CD4-positive, alpha-beta T cell treated with Interleukin-1 beta for 1 hour (primary cell): Measurements from ENCODE around the gene FANCE.
"Not testable (repeated sequence)": the region's sequence is repeated elsewhere in the genome, so short reads cannot be mapped to it uniquely, and the experiment has no call there.

Experiments used
- DNase-seq, 2 donors: peaks; one replicate each; pipeline ENCODE4 v3.0.0-alpha.2; 2020 to 2022

FANCE gene

DNA sequence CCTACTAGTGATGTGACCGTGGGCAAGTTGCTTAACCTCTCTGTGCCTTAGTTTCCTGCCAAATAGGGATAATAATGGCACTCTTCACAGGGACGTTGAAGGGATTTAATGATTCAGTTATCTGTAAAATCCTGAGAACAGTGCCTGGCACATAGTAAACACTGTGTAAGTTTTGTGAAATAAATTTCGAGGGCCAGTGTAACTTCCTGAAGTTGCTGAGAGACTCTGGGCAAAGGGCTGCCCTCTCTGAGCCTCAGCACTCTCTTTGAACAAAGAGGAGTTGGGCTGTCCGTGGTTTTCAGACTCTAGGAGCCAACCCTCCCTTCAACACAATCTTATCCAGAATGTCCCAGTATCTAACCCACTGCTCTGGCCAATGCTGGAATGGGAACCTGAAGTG lies 47.2 kb downstream of the FANCE start:
- no peak for DNase-seq

DNA sequence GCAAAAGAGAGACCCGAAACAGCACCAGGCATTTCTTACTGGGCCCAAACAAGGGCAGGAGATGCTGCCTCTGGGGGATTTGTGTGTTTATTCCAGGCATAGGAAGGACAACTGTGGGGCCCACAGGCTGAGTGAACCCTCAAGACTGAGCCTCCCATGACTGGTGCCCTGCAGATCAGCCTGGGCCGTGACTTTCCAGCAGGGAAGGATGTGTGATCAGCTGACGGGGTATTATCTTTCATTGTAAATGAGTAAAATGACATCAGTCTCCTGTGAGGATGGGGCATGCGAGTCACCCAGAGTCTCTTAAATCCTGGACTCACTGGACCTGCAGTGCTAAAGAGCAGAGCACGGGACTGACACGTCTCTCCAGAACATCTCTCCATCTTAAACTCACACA lies 48.6 kb downstream of the FANCE start:
- no peak for DNase-seq

DNA sequence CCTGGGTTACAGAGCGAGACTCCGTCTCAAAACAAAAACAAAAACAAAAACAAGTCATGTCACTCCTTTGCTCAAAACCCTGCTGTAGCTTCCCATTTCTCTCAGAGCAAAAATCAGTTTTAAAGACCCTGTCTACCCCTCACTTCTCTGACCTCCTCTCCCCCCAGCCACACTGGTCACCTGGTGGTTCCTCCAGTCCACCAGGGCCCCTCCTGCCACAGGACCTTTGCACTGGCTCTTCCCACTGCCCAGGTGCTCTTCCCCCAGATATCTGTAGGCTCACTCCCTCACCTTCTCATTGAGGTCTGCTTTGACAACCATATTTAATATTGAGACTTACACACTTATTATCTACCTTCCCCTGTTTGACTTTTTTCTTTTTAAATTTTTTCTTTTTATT lies 49.6 kb downstream of the FANCE start:
- DNase-seq = no peak

DNA sequence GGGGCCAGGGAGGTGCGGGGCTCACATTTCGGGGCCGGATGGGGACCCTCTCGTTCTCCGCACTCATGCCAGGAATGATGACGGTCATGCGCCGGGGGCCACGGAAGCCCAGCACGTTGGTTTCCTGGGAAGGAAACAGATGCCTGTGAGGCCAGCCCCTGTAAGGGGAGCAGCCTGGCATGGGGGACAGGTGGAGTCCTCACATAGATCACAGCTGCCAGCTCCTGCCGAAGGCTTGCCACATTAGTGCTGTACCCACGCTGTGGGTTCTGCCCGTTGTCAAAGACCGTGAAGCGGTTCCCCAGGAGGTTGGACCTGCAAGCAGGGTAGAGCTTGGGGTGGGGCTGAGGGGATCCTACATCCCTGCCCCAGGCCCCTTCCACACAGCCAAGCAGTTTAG lies 51.4 kb downstream of the FANCE start:
- no peak for DNase-seq

DNA sequence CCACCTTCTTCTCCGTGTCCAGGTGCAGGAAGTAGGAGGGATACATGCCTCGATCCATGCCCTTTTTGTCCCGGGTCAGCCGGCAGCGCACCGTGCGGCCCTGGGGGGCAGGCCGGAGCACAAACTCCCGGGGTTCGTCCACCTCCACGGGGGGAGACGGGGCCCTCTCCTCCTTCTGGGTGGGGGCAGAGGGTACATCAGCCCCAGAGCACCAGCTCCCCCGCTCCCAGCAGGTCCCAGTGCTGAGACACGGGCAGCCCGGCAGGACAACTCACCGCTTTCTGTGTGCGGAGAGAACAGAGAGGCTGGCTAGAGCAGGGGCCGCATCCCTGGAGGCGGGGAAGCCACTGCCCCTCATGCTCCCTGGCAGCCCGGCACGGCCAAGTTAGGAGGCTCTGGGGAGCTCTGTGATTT lies 53.9 kb downstream of the FANCE start:
- DNase-seq = no peak

DNA sequence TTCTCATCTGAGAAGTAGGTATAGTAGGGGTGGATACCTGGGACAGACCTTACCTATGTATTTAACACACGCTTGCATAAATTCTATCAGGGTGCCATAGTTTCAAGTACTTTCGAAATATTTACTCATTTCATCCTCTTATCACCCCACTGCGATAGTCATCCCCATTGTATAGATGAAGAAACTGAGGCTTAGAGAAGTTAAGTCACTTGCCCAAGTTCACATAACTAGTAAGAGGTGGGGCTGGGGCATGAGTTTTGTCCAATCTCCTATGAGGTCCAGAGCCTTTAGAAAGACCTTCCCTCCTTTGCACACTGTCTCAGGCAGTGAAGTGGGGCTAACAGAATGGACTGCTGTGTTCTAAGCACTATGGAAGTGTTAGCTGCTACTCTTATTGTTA lies 54.4 kb downstream of the FANCE start:
- no peak for DNase-seq

DNA sequence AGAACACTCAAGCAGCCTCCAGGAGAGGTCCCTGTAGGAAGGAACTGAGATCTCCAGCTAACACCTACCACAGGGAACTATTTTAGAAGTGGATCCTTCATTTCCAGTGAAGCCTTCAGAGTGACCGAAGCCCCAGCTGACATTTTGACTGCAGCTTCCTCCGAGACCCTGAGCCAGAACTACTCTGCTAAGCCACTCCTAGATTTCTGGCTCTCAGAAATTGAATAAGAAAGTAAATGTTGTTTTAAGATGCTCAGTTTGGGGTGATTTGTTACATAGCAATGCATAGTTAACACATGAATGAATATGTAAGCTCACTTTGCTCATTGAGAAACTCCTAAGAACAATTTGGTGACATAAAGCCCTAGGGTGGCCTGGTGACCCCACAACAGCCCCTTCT lies 55.1 kb downstream of the FANCE start:
- DNase-seq = no peak

DNA sequence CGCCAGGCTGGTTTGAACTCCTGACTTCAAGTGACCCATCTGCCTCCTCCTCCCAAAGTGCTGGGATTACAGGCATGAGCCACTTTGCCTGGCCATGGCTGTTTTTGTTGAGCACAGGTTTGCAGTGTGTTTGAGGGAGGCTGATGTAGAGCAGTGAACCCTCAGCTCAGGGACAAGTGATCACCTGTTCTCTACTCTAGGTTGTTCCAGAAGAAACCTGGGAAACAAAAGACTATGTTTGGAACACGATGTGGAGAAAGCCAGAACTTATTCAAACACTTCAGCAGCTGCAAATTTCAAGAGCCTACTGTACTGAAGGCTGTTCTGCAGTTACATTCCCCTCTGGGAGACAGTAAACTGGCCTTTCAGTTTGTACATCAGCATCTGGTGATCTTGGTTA lies 55.9 kb downstream of the FANCE start:
- DNase-seq = no peak

DNA sequence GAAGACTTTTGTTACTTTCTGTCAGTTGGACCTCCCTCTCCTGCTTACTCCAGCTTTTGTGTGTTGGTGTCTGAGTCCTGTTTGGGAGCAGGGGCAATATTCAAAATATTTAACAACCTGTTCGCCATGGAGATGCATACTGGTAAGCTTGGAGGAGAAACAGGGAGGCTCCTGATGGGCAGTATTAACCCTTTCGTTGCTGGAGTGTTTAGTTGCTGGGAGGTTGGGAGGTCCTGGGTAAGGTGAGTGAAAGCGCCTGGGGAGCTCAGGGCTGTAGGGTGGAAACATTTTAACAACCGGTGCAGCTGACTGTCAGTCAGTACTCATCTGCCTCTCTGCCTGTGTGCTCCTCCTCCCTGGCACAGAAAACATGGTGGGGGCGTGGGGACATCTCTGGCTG lies 56.4 kb downstream of the FANCE start:
- DNase-seq = no peak

DNA sequence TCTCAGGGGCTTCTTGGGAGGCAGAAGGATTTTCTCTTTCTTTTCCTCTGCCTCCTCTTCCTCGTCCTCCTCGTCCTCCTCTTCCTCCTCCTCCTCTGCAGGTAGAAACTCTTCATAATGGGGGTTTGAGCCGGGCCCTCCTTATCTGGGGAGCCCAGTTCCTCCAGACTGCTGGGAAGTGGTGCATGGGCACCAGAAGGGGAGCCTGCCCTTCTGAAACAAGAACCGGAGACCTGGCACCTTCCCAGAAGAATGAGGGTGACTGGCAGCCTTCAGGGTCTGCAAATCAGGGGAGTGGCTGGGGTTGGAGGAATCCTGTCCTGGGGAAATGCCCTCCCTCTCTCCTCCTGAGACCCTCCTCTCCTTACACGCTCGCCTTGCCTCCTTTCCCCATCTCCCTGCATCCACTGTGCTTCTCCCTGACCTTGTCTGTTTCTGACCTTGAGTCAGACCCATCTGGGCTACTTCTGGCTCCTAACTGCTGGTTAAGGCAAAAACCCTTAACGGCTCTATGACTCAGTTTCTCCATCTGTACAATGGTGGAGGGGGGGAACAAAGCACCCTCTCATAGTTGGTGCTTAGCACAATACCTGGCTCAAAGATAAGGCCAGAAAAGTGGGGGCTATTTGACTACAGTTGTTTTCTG lies 58.9 kb downstream of the FANCE start:
- DNase-seq = no peak

DNA sequence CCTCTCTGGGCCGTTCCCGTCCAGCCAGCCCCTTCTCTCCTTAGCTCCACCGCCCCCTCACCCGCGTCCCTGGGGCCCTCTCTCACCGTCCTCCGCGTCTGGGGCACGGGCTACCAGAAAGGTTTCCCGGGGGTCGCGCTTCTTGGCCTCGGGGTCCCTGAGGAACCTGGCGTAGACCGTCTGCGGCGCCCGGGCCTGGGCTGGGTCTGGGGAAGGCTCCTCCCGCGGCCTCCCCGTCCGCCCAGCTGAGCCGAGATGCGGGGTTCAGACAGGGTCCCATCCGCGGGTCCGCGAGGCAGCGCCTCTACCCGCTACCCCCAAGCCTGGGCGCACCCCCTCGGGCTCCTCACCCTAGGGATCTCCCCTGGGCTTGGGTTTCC lies 59.4 kb downstream of the FANCE start:
- no peak for DNase-seq

DNA sequence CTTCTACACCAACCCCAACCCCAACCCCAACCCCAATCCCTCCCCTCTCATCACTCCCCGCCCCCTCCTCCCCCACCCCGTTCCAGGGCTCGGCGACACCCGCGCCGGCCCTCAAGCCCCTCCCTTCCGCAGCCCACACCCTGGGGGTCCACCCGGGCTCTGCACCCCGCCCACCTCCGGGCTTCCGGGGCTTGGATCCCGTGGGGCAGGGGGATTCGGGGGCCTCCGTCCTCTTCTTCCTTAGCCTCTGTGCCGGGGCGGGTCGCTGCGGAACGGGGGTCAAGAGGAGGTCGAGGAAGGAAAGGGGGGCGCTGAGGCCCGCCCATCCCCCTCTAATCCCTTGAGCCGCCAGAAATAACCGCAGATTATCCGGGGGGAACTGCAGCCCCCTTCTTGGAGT lies 59.9 kb downstream of the FANCE start:
- no peak for DNase-seq

DNA sequence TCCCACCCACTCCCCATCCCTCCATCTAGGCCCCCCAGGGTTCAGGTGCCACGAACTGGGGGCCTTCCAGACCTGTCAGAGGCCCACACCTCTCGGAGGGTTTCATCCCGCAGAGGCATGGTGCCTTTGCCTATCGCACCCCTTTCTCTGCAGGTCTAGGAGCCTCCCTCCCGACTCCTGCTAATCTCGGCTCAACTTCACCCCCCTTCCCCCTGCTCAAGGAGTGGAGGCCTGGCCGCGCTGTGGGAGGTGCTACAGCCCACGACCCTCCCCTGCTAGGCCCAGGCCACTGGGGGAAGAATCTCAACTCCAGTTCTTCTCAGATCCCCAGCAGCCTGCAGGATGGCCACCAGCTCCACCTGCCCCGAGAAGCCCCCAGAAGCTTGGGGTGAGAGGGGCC lies 60.6 kb downstream of the FANCE start, which contains the start of gene TULP1:
Gene TULP1 (minus strand): TSS at position 157 of the 400 bp plus-strand sequence. CDS start 38 bp downstream, at position 119.
- no peak for DNase-seq

DNA sequence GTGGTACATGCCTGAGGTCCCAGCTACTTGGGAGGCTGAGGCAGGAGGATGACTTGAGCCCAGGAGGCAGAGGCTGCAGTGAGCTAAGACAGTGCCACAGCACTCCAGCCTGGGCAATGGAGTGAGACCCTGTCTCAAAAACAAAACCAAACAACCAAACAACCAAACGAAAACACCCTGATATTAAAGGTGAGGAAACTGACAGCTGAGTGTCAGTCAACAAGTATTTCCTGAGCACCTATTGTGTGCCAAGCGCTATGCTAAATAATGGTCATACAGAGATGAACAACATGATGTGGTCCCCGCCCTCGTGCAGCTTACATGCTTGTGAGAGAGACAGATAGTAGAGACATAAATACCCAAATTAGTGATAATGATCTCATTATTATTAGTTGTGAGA lies 62.4 kb downstream of the FANCE start:
- no peak for DNase-seq

DNA sequence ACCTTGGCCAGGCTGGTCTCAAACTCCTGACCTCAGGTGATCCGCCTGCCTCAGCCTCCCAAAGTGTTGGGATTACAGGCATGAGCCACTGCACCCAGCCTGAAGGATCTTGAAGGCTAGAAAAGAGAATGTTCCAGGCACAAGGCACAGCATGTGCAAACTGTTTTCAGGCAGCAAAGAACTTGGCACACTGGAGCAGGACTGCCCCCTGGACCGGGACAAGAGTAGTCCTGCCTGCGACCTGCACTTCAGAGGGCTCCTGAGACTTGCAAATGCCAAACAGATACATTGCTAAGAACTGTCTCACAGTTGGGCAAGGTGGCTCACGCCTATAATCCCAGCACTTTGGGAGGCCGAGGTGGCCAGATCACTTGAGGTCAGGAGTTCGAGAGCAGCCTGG lies 63.8 kb downstream of the FANCE start:
- DNase-seq = not testable (repeated sequence)
